Measurements from ENCODE around the gene FEM1B. TPM values are rescaled to one million over a fixed set of nuclear protein-coding genes. Genes with fewer than 3 reads are reported as not detected.

The FEM1B gene
- total and polyA plus RNA-seq, 2 experiments from 2014 or later, result 11.9 to 62.8 TPM

DNA sequence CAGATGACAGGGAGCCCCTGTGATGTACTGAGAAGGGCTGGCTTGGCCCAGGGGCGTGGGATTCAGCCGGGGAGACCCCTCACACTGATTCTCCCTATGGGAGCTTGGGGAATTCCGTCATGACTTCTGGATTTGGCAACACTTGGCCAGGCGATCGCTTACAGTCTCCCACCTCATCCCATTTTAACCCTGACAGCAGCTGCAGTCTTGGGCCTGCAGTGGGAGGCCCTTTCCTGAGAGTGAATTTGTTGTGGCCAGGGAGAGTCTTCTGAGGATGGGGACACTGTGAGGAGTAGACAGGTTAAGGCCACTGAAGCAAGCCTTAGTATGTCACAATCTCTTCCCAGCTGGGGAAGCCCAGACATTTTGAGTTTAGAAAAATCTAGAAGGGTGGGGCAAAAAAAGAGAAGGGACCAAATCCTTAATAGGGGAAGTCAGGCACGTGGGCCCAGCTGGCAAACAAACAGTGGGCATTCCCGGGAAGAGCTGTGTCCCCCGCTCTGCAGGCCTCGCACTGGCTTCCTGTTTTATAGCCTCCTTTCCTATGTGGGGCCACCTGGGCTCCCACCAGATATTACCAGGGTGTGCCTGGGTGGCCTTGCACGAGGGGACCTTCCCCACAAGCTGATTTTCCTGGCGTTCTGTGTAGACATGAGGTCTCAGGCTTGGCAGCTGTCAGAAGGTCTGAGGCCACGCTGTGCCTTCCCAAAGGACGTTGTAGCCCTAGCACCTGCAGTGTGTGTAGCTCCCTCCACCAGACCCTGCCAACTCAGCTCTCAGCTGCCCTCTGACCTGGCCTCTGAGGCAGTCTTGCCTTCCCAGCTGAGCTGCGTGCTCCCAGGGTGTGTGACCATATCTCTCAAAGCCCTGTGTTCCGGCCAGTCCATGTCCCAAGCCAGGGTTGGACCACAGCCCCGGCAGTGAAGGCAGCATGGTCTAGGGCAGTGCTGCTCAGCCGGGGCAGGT lies 64.5 kb downstream of the FEM1B start:
- H3K27me3 ChIP-seq, result no peaks in the 10 kb centered on the region
- no peak overlapping the region for H3K4me3 ChIP-seq
- DNase-seq (ENCODE audit: low spot score), result no peak
- no peaks in the 10 kb centered on the region for H3K36me3 ChIP-seq (replicated peaks; ENCODE audit: insufficient read depth, low read depth)
- TF ChIP-seq EZH2 (IDR thresholded peaks at IDR 0.05; ENCODE audit: borderline replicate concordance) (no peak), CTCF (IDR thresholded peaks at IDR 0.05; ENCODE audit: poor library complexity) (no peak), EZH2phosphoT487 (IDR thresholded peaks at IDR 0.05; ENCODE audit: low read depth, severe bottlenecking, unreplicated experiment) (no peak)
- H2AFZ ChIP-seq, result no peak overlapping the region
- H3K9me3 ChIP-seq (ENCODE audit: low read depth), result no peaks in the 10 kb centered on the region
- H3K4me1 ChIP-seq (ENCODE audit: insufficient read depth), result peaks cover 9% of the 10 kb centered on the region
- WGBS (ENCODE audit: low lambda C conversion rate, missing lambda C conversion rate), result 84% methylated on average over 17 of the region's 17 CpGs
- no peaks in the 10 kb centered on the region for H3K79me2 ChIP-seq
- no peaks in the 10 kb centered on the region for H4K20me1 ChIP-seq (ENCODE audit: insufficient read depth, poor library complexity, severe bottlenecking)
- no peaks in the 10 kb centered on the region for H3K9me2 ChIP-seq (replicated peaks; ENCODE audit: insufficient read depth)
- H3K27ac ChIP-seq, result peak overlapping the region; percentile 65
- H3K4me2 ChIP-seq, result no peak overlapping the region

GRCh38 chr15:68343579-68344225 lies 66.2 kb downstream of the FEM1B start:
- no peak overlapping the region for H2AFZ ChIP-seq
- no peak for TF ChIP-seq CTCF (IDR thresholded peaks at IDR 0.05; ENCODE audit: poor library complexity)
- no peak for TF ChIP-seq EZH2phosphoT487 (IDR thresholded peaks at IDR 0.05; ENCODE audit: low read depth, severe bottlenecking, unreplicated experiment)
- TF ChIP-seq EZH2 (IDR thresholded peaks at IDR 0.05; ENCODE audit: borderline replicate concordance), result no peak

DNA sequence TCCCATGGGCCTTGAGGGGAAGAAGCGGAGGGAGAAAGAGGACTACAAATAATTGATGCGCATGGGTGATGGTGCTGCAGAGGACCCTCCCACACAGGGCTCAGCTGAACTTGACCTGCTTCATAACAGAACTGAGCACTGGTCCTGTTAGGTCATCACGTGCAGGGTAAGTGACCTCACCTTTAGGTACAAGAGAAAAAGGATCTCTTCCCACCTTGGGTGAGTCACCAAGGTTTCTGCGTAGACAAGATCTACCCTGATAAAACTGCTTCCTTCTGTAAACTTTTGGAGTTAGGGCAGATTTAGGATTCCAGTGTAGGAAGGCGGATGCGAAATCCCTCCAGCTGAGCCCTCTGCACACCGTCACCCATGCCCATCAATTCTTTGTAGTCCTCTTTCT lies 67.1 kb downstream of the FEM1B start:
- no peaks in the 10 kb centered on the region for H3K36me3 ChIP-seq (replicated peaks; ENCODE audit: insufficient read depth, low read depth)
- WGBS (ENCODE audit: low lambda C conversion rate, missing lambda C conversion rate), result 88% methylated on average over 7 of the region's 7 CpGs
- no peak overlapping the region for H3K27ac ChIP-seq
- H3K79me2 ChIP-seq, result no peaks in the 10 kb centered on the region
- no peak overlapping the region for H2AFZ ChIP-seq
- no peak overlapping the region for H3K4me3 ChIP-seq
- H3K9me2 ChIP-seq (replicated peaks; ENCODE audit: insufficient read depth), result no peaks in the 10 kb centered on the region
- no peak overlapping the region for H3K4me2 ChIP-seq
- TF ChIP-seq EZH2 (IDR thresholded peaks at IDR 0.05; ENCODE audit: borderline replicate concordance) (no peak), EZH2phosphoT487 (IDR thresholded peaks at IDR 0.05; ENCODE audit: low read depth, severe bottlenecking, unreplicated experiment) (no peak), CTCF (IDR thresholded peaks at IDR 0.05; ENCODE audit: poor library complexity) (no peak)
- DNase-seq (ENCODE audit: low spot score), result no peak
- H4K20me1 ChIP-seq (ENCODE audit: insufficient read depth, poor library complexity, severe bottlenecking), result no peaks in the 10 kb centered on the region
- H3K9me3 ChIP-seq (ENCODE audit: low read depth), result no peaks in the 10 kb centered on the region
- no peaks in the 10 kb centered on the region for H3K27me3 ChIP-seq
- peaks cover 9% of the 10 kb centered on the region for H3K4me1 ChIP-seq (ENCODE audit: insufficient read depth)

More at GRCh38 chr15:68343579-68344225, 66.2 kb downstream of the FEM1B start:
- no peak overlapping the region for H3K27ac ChIP-seq
- H3K9me3 ChIP-seq (ENCODE audit: low read depth), result no peaks in the 10 kb centered on the region
- no peak overlapping the region for H3K4me3 ChIP-seq
- H3K4me1 ChIP-seq (ENCODE audit: insufficient read depth), result peaks cover 9% of the 10 kb centered on the region
- WGBS (ENCODE audit: low lambda C conversion rate, missing lambda C conversion rate), result 85% methylated on average over 14 of the region's 14 CpGs
- H3K36me3 ChIP-seq (replicated peaks; ENCODE audit: insufficient read depth, low read depth), result no peaks in the 10 kb centered on the region
- no peaks in the 10 kb centered on the region for H3K9me2 ChIP-seq (replicated peaks; ENCODE audit: insufficient read depth)
- no peaks in the 10 kb centered on the region for H3K27me3 ChIP-seq
- H3K79me2 ChIP-seq, result no peaks in the 10 kb centered on the region
- no peak overlapping the region for H3K4me2 ChIP-seq
- DNase-seq (ENCODE audit: low spot score), result no peak
- H4K20me1 ChIP-seq (ENCODE audit: insufficient read depth, poor library complexity, severe bottlenecking), result no peaks in the 10 kb centered on the region

Other genes with a start within 250 kb of the FEM1B start
- gene PIAS1, start 223.4 kb upstream of the FEM1B start, total RNA-seq, result 22.6 and 31.3 TPM in 2 replicates
- 45.4 and 66.8 TPM in 2 replicates for gene PIAS1, start 223.4 kb upstream of the FEM1B start, polyA plus RNA-seq
- gene CALML4, start 72.4 kb upstream of the FEM1B start, total RNA-seq, result 44.8 and 49.6 TPM in 2 replicates
- 72.7 and 79.8 TPM in 2 replicates for gene CALML4, start 72.4 kb upstream of the FEM1B start, polyA plus RNA-seq
- 18.7 and 19.5 TPM in 2 replicates for gene CLN6, start 48.0 kb upstream of the FEM1B start, total RNA-seq
- 10.7 and 11.0 TPM in 2 replicates for gene CLN6, start 48.0 kb upstream of the FEM1B start, polyA plus RNA-seq
- gene ITGA11, start 154.4 kb downstream of the FEM1B start, total RNA-seq, result 4.7 and 9.7 TPM in 2 replicates
- gene ITGA11, start 154.4 kb downstream of the FEM1B start, polyA plus RNA-seq, result 19.2 and 19.6 TPM in 2 replicates